ENCODE results near the gene ESR1.

DNA sequence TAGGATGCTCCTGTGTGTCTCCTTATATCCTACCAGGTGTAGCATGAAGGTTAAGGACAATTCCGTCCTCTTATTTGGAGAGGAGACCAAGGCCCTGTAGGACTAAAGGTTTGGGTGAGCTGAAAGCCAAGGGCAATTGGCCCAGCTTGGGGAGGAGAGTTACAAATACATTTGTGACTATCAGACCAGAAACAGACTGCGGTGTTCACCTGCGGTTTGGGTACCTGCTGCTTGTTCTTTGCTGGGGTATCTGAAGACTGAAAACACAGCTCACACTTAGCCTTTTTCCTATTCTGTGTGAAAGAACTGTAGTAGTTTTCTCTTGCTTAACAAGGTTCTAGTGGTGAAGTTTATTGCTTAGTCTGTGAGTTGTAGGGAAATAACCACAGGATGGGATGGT, 55.0 kb downstream of the ESR1 start:
- TF ChIP-seq, protein P1, sequence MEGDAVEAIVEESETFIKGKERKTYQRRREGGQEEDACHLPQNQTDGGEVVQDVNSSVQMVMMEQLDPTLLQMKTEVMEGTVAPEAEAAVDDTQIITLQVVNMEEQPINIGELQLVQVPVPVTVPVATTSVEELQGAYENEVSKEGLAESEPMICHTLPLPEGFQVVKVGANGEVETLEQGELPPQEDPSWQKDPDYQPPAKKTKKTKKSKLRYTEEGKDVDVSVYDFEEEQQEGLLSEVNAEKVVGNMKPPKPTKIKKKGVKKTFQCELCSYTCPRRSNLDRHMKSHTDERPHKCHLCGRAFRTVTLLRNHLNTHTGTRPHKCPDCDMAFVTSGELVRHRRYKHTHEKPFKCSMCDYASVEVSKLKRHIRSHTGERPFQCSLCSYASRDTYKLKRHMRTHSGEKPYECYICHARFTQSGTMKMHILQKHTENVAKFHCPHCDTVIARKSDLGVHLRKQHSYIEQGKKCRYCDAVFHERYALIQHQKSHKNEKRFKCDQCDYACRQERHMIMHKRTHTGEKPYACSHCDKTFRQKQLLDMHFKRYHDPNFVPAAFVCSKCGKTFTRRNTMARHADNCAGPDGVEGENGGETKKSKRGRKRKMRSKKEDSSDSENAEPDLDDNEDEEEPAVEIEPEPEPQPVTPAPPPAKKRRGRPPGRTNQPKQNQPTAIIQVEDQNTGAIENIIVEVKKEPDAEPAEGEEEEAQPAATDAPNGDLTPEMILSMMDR (IDR thresholded peaks at IDR 0.05; ENCODE audit: insufficient read depth, low read depth, low read length) = no peak
- TF ChIP-seq EZH2 (IDR thresholded peaks at IDR 0.05; ENCODE audit: insufficient read depth, low read length) = no peak
